ENCODE results near the gene CAMKK2. TPM values are rescaled to one million over a fixed set of nuclear protein-coding genes. Genes with fewer than 3 reads are reported as not detected.
A peak's percentile ranks its signal among the peaks of the same experiment; 100 is the strongest.
"Not testable (repeated sequence)": the region's sequence is repeated elsewhere in the genome, so short reads cannot be mapped to it uniquely, and the experiment has no call there.

Gene CAMKK2
- total RNA-seq, 1 donor: 8.8 TPM

GRCh38 chr12:121314431-121314830, 17.9 kb upstream of the CAMKK2 start:
- Histone ChIP-seq H3K4me3 (ENCODE audit: low read length) (no peak overlapping the region), H3K27me3 (ENCODE audit: insufficient read depth, low read length) (no peaks in the 10 kb centered on the region), H3K4me1 (ENCODE audit: insufficient read depth, low read length) (peaks cover 11% of the 10 kb centered on the region), H3K9me3 (ENCODE audit: low read depth, low read length) (no peaks in the 10 kb centered on the region)

GRCh38 chr12:121310231-121310630, 13.7 kb upstream of the CAMKK2 start:
- not testable (repeated sequence) for H3K4me3 ChIP-seq (ENCODE audit: low read length); H3K27me3 ChIP-seq (ENCODE audit: insufficient read depth, low read length); H3K9me3 ChIP-seq (ENCODE audit: low read depth, low read length)
- peaks cover 26% of the 10 kb centered on the region for H3K4me1 ChIP-seq (ENCODE audit: insufficient read depth, low read length)

GRCh38 chr12:121307397-121307796, 10.9 kb upstream of the CAMKK2 start:
- not testable (repeated sequence) for H3K9me3 ChIP-seq (ENCODE audit: low read depth, low read length); H3K4me3 ChIP-seq (ENCODE audit: low read length); H3K27me3 ChIP-seq (ENCODE audit: insufficient read depth, low read length)
- peaks cover 15% of the 10 kb centered on the region for H3K4me1 ChIP-seq (ENCODE audit: insufficient read depth, low read length)

- H3K27me3 ChIP-seq (ENCODE audit: insufficient read depth, low read length): no peaks in the 10 kb centered on the region
- H3K4me1 ChIP-seq (ENCODE audit: insufficient read depth, low read length): peaks cover 20% of the 10 kb centered on the region
- no peak overlapping the region for H3K4me3 ChIP-seq (ENCODE audit: low read length)
- no peaks in the 10 kb centered on the region for H3K9me3 ChIP-seq (ENCODE audit: low read depth, low read length)
Observed at GRCh38 chr12:121304306-121304705, 7.8 kb upstream of the CAMKK2 start.

- Histone ChIP-seq H3K9me3 (ENCODE audit: low read depth, low read length) (no peaks in the 10 kb centered on the region), H3K4me1 (ENCODE audit: insufficient read depth, low read length) (peaks cover 32% of the 10 kb centered on the region), H3K27me3 (ENCODE audit: insufficient read depth, low read length) (no peaks in the 10 kb centered on the region), H3K4me3 (ENCODE audit: low read length) (no peak overlapping the region)
Observed at GRCh38 chr12:121301876-121302275, 5.4 kb upstream of the CAMKK2 start.

GRCh38 chr12:121300083-121300819, 3.7 kb upstream of the CAMKK2 start:
- H3K4me1 ChIP-seq (ENCODE audit: insufficient read depth, low read length): peaks cover 26% of the 10 kb centered on the region
- H3K27me3 ChIP-seq (ENCODE audit: insufficient read depth, low read length): no peaks in the 10 kb centered on the region
- no peaks in the 10 kb centered on the region for H3K9me3 ChIP-seq (ENCODE audit: low read depth, low read length)
- no peak overlapping the region for H3K4me3 ChIP-seq (ENCODE audit: low read length)

GRCh38 chr12:121299662-121300061, 3.2 kb upstream of the CAMKK2 start:
- Histone ChIP-seq H3K4me3 (ENCODE audit: low read length) (no peak overlapping the region), H3K9me3 (ENCODE audit: low read depth, low read length) (no peaks in the 10 kb centered on the region), H3K27me3 (ENCODE audit: insufficient read depth, low read length) (no peaks in the 10 kb centered on the region), H3K4me1 (ENCODE audit: insufficient read depth, low read length) (peaks cover 32% of the 10 kb centered on the region)

GRCh38 chr12:121298411-121298810, 1.9 kb upstream of the CAMKK2 start:
- not testable (repeated sequence) for H3K27me3 ChIP-seq (ENCODE audit: insufficient read depth, low read length); H3K9me3 ChIP-seq (ENCODE audit: low read depth, low read length); H3K4me3 ChIP-seq (ENCODE audit: low read length)
- peaks cover 44% of the 10 kb centered on the region for H3K4me1 ChIP-seq (ENCODE audit: insufficient read depth, low read length)

- Histone ChIP-seq H3K4me1 (ENCODE audit: insufficient read depth, low read length) (peaks cover 53% of the 10 kb centered on the region), H3K4me3 (ENCODE audit: low read length) (peak overlapping the region; percentile 82), H3K27me3 (ENCODE audit: insufficient read depth, low read length) (no peaks in the 10 kb centered on the region), H3K9me3 (ENCODE audit: low read depth, low read length) (no peaks in the 10 kb centered on the region)
Observed at GRCh38 chr12:121297435-121297991, 1.0 kb upstream of the CAMKK2 start.

GRCh38 chr12:121295746-121296617, 527 bp downstream of the CAMKK2 start:
- peaks cover 63% of the 10 kb centered on the region for H3K4me1 ChIP-seq (ENCODE audit: insufficient read depth, low read length)
- no peaks in the 10 kb centered on the region for H3K9me3 ChIP-seq (ENCODE audit: low read depth, low read length)
- peak overlapping the region; percentile 85 for H3K4me3 ChIP-seq (ENCODE audit: low read length)
- no peaks in the 10 kb centered on the region for H3K27me3 ChIP-seq (ENCODE audit: insufficient read depth, low read length)

GRCh38 chr12:121295116-121295745, 1.3 kb downstream of the CAMKK2 start:
- peak overlapping the region; percentile 85 for H3K4me3 ChIP-seq (ENCODE audit: low read length)
- H3K9me3 ChIP-seq (ENCODE audit: low read depth, low read length): no peaks in the 10 kb centered on the region
- H3K4me1 ChIP-seq (ENCODE audit: insufficient read depth, low read length): peaks cover 69% of the 10 kb centered on the region
- no peaks in the 10 kb centered on the region for H3K27me3 ChIP-seq (ENCODE audit: insufficient read depth, low read length)

- Histone ChIP-seq H3K4me3 (ENCODE audit: low read length) (no peak overlapping the region), H3K4me1 (ENCODE audit: insufficient read depth, low read length) (peaks cover 78% of the 10 kb centered on the region), H3K27me3 (ENCODE audit: insufficient read depth, low read length) (no peaks in the 10 kb centered on the region), H3K9me3 (ENCODE audit: low read depth, low read length) (no peaks in the 10 kb centered on the region)
Observed at GRCh38 chr12:121294151-121294889, 2.2 kb downstream of the CAMKK2 start.

GRCh38 chr12:121293603-121294002, 2.9 kb downstream of the CAMKK2 start:
- Histone ChIP-seq H3K4me1 (ENCODE audit: insufficient read depth, low read length) (peaks cover 86% of the 10 kb centered on the region), H3K27me3 (ENCODE audit: insufficient read depth, low read length) (no peaks in the 10 kb centered on the region), H3K9me3 (ENCODE audit: low read depth, low read length) (no peaks in the 10 kb centered on the region), H3K4me3 (ENCODE audit: low read length) (no peak overlapping the region)

GRCh38 chr12:121290410-121290809, 6.1 kb downstream of the CAMKK2 start:
- Histone ChIP-seq H3K27me3 (ENCODE audit: insufficient read depth, low read length) (no peaks in the 10 kb centered on the region), H3K4me3 (ENCODE audit: low read length) (no peak overlapping the region), H3K4me1 (ENCODE audit: insufficient read depth, low read length) (peaks cover 97% of the 10 kb centered on the region), H3K9me3 (ENCODE audit: low read depth, low read length) (no peaks in the 10 kb centered on the region)

All from mononuclear cell (primary cell).